ENCODE measurements around the gene EEIG1. TPM values are rescaled to one million over a fixed set of nuclear protein-coding genes. Genes with fewer than 3 reads are reported as not detected.

EEIG1 gene
- total and polyA plus RNA-seq, 8 donors, result 25.4 to 85.4 (median 62.1) TPM

GRCh38 chr9:127934986-127935385 lies 45.8 kb downstream of the EEIG1 start:
- Histone ChIP-seq H3K27me3 (no peaks in the 10 kb centered on the region), H3K4me3 (no peak overlapping the region), H3K9me3 (no peaks in the 10 kb centered on the region), H3K27ac (no peak overlapping the region), H3K36me3 (no peaks in the 10 kb centered on the region), H3K4me1 (peaks cover 7 to 19% (median 10%) of the 10 kb centered on the region in 3 donors)
- intact Hi-C loops (cut with DNase I), result no loop called here
- no peak for TF ChIP-seq CTCF (IDR thresholded peaks at IDR 0.05)
- DNase-seq, result peak in 2 of 6 donors; percentile 40 to 66
- no peak for ATAC-seq
- 71 to 75% methylated on average over 11 of the region's 11 CpGs for WGBS, 2 donors
- FAIRE-seq, result no peak

GRCh38 chr9:127934248-127934647 lies 46.5 kb downstream of the EEIG1 start:
- peaks cover 7 to 19% (median 10%) of the 10 kb centered on the region in 3 donors for H3K4me1 ChIP-seq
- H3K9me3 ChIP-seq, result no peaks in the 10 kb centered on the region
- no peaks in the 10 kb centered on the region for H3K27me3 ChIP-seq
- no peak for ATAC-seq
- peak in 2 of 6 donors; percentile 18 to 30 for DNase-seq
- no peaks in the 10 kb centered on the region for H3K36me3 ChIP-seq
- H3K4me3 ChIP-seq, result no peak overlapping the region
- WGBS, 2 donors, result 93 to 94% methylated on average over 4 of the region's 4 CpGs
- no peak overlapping the region for H3K27ac ChIP-seq
- no peak for FAIRE-seq
- intact Hi-C loops (cut with DNase I), result no loop called here
- TF ChIP-seq CTCF (IDR thresholded peaks at IDR 0.05), result no peak

- DNase-seq (no peak), FAIRE-seq (no peak), ATAC-seq (peak in 3 of 4 donors; percentile 1 to 7 (median 4))
- Histone ChIP-seq H3K9me3 (no peaks in the 10 kb centered on the region), H3K4me1 (peaks cover under 1 to 16% (median 6%) of the 10 kb centered on the region in 3 donors), H3K36me3 (no peaks in the 10 kb centered on the region), H3K4me3 (peak overlapping the region in 2 of 4 donors; percentile 27 to 45), H3K27ac (no peak overlapping the region), H3K27me3 (no peaks in the 10 kb centered on the region)
- intact Hi-C loops (cut with DNase I), result no loop called here
- 22% methylated on average over 18 of the region's 18 CpGs for WGBS, 2 donors
- TF ChIP-seq CTCF (IDR thresholded peaks at IDR 0.05), result no peak
These were observed 49.5 kb downstream of the EEIG1 start for GRCh38 chr9:127931092-127931881.

Other genes with a start within 250 kb of the EEIG1 start
- 1 to 10 TPM; 4.2 to 9.0 (median 5.8) TPM for gene TOR2A, start 245.7 kb downstream of the EEIG1 start, total RNA-seq
- gene TOR2A, start 245.7 kb downstream of the EEIG1 start, polyA plus RNA-seq, result 10 to 100 TPM; 10.1 to 17.5 TPM
- gene SH2D3C, start 202.3 kb downstream of the EEIG1 start, total RNA-seq, result 1 to 10 TPM; 1.4 to 4.8 (median 1.8) TPM
- 1 to 10 TPM; 6.9 to 7.1 TPM for gene SH2D3C, start 202.3 kb downstream of the EEIG1 start, polyA plus RNA-seq
- gene CDK9, start 195.0 kb downstream of the EEIG1 start, total RNA-seq, result 10 to 100 TPM; 33.9 to 58.2 (median 43.9) TPM
- 100 to 1,000 TPM in 1 of 2 donors, 10 to 100 TPM in 1; 73.7 to 119 TPM for gene CDK9, start 195.0 kb downstream of the EEIG1 start, polyA plus RNA-seq
- 10 to 100 TPM; 27.0 to 41.3 (median 34.3) TPM for gene FPGS, start 178.1 kb downstream of the EEIG1 start, total RNA-seq
- gene FPGS, start 178.1 kb downstream of the EEIG1 start, polyA plus RNA-seq, result 10 to 100 TPM; 57.1 to 85.3 TPM
- gene ENG, start 126.3 kb downstream of the EEIG1 start, total RNA-seq, result 10 to 100 TPM in 5 of 6 donors, 1 to 10 TPM in 1; 9.7 to 42.4 (median 13.6) TPM
- gene ENG, start 126.3 kb downstream of the EEIG1 start, polyA plus RNA-seq, result 10 to 100 TPM; 25.8 to 32.9 TPM
- gene AK1, start 103.3 kb downstream of the EEIG1 start, total RNA-seq, result 10 to 100 TPM in 4 of 6 donors, 1 to 10 TPM in 2; 8.9 to 18.3 (median 15.2) TPM
- 10 to 100 TPM; 49.5 to 81.7 TPM for gene AK1, start 103.3 kb downstream of the EEIG1 start, polyA plus RNA-seq
- gene ST6GALNAC6, start 81.4 kb downstream of the EEIG1 start, total RNA-seq, result 10 to 100 TPM; 20.7 to 31.1 (median 26.0) TPM
- 10 to 100 TPM; 30.6 to 35.7 TPM for gene ST6GALNAC6, start 81.4 kb downstream of the EEIG1 start, polyA plus RNA-seq
- 10 to 100 TPM; 25.9 to 66.6 (median 41.3) TPM for gene ST6GALNAC4, start 63.9 kb downstream of the EEIG1 start, total RNA-seq
- gene ST6GALNAC4, start 63.9 kb downstream of the EEIG1 start, polyA plus RNA-seq, result 10 to 100 TPM; 22.2 to 27.7 TPM
- gene PIP5KL1, start 50.2 kb downstream of the EEIG1 start, total RNA-seq, result 1 to 10 TPM; 1.0 to 2.2 (median 1.2) TPM
- gene PIP5KL1, start 50.2 kb downstream of the EEIG1 start, polyA plus RNA-seq, result 1 to 10 TPM in 1 of 2 donors, under 1 TPM in 1; 0.80 to 2.5 TPM
- gene DPM2, start 43.1 kb downstream of the EEIG1 start, total RNA-seq, result 10 to 100 TPM; 19.6 to 34.9 (median 25.5) TPM
- 10 to 100 TPM; 39.0 to 56.8 TPM for gene DPM2, start 43.1 kb downstream of the EEIG1 start, polyA plus RNA-seq
- gene NAIF1, start 86.3 kb upstream of the EEIG1 start, total RNA-seq, result 1 to 10 TPM; 3.0 to 6.2 (median 3.8) TPM
- gene NAIF1, start 86.3 kb upstream of the EEIG1 start, polyA plus RNA-seq, result 1 to 10 TPM; 6.4 to 6.8 TPM
- 100 to 1,000 TPM in 1 of 6 donors, 10 to 100 TPM in 3, 1 to 10 TPM in 2; 6.8 to 134 (median 12.6) TPM for gene SLC25A25, start 87.2 kb upstream of the EEIG1 start, total RNA-seq
- 10 to 100 TPM; 73.6 to 82.8 TPM for gene SLC25A25, start 87.2 kb upstream of the EEIG1 start, polyA plus RNA-seq
- 10 to 100 TPM; 25.4 to 43.1 (median 34.2) TPM for gene PTGES2, start 146.7 kb upstream of the EEIG1 start, total RNA-seq
- gene PTGES2, start 146.7 kb upstream of the EEIG1 start, polyA plus RNA-seq, result 10 to 100 TPM; 66.0 to 78.5 TPM
- gene LCN2, start 168.5 kb upstream of the EEIG1 start, total RNA-seq, result 100 to 1,000 TPM in 1 of 6 donors, 10 to 100 TPM in 3, 1 to 10 TPM in 2; 6.3 to 158 (median 45.7) TPM
- gene LCN2, start 168.5 kb upstream of the EEIG1 start, polyA plus RNA-seq, result 10 to 100 TPM; 46.8 to 75.1 TPM
- gene BBLN, start 179.3 kb upstream of the EEIG1 start, total RNA-seq, result 10 to 100 TPM; 23.1 to 38.3 (median 30.9) TPM
- 100 to 1,000 TPM in 1 of 2 donors, 10 to 100 TPM in 1; 86.1 to 133 TPM for gene BBLN, start 179.3 kb upstream of the EEIG1 start, polyA plus RNA-seq
- gene CIZ1, start 210.6 kb upstream of the EEIG1 start, total RNA-seq, result 10 to 100 TPM; 66.1 to 87.9 (median 78.0) TPM
- gene CIZ1, start 210.6 kb upstream of the EEIG1 start, polyA plus RNA-seq, result 10 to 100 TPM; 56.5 to 80.1 TPM
- gene DNM1, start 222.4 kb upstream of the EEIG1 start, total RNA-seq, result 10 to 100 TPM in 3 of 6 donors, 1 to 10 TPM in 3; 5.8 to 19.3 (median 10.0) TPM
- gene DNM1, start 222.4 kb upstream of the EEIG1 start, polyA plus RNA-seq, result 10 to 100 TPM; 19.6 to 23.1 TPM

All from pancreas (tissue), 10 donors.